HG03139 (cell line): ENCODE results near the gene ADH4.
"Not testable (repeated sequence)": the region's sequence is repeated elsewhere in the genome, so short reads cannot be mapped to it uniquely, and the experiment has no call there.

Source experiments
- ATAC-seq: cut with Tn5 transposase; IDR thresholded peaks from one replicate; pipeline ENCODE4 v1.9.1; 2021; ENCODE audit not compliant: unreplicated experiment

ADH4 gene

GRCh38 chr4:99144070-99144469 is at the start of gene ADH4:
Gene ADH4, minus strand, starts transcription at chr4:99144297. Its CDS starts 75 bp downstream, at chr4:99144222.
- ATAC-seq, result no peak

GRCh38 chr4:99190336-99190735 is 46.2 kb upstream of the ADH4 start:
- ATAC-seq, result no peak

- not testable (repeated sequence) for ATAC-seq
These were observed 45.8 kb upstream of the ADH4 start for GRCh38 chr4:99189900-99190299.

- no peak for ATAC-seq
These were observed 41.9 kb upstream of the ADH4 start for GRCh38 chr4:99186029-99186428.

- ATAC-seq, result no peak
These were observed 41.5 kb upstream of the ADH4 start for GRCh38 chr4:99185581-99185980.

- ATAC-seq, result no peak
These were observed 36.4 kb upstream of the ADH4 start for GRCh38 chr4:99180382-99181070.

- no peak for ATAC-seq
These were observed 35.5 kb upstream of the ADH4 start for GRCh38 chr4:99179626-99180025.

- ATAC-seq, result no peak
These were observed 35.1 kb upstream of the ADH4 start for GRCh38 chr4:99179178-99179577.

- no peak for ATAC-seq
These were observed 22.4 kb upstream of the ADH4 start for GRCh38 chr4:99166544-99166943.

- no peak for ATAC-seq
These were observed 21.9 kb upstream of the ADH4 start for GRCh38 chr4:99165978-99166377.

GRCh38 chr4:99161373-99162099 is 17.4 kb upstream of the ADH4 start:
- no peak for ATAC-seq

- ATAC-seq, result no peak
These were observed 15.6 kb upstream of the ADH4 start for GRCh38 chr4:99159699-99160098.

GRCh38 chr4:99157478-99157935 is 13.4 kb upstream of the ADH4 start:
- no peak for ATAC-seq

GRCh38 chr4:99156992-99157391 is 12.9 kb upstream of the ADH4 start:
- no peak for ATAC-seq

GRCh38 chr4:99154658-99155342 is 10.7 kb upstream of the ADH4 start:
- ATAC-seq, result no peak

GRCh38 chr4:99151995-99152394 is 7.9 kb upstream of the ADH4 start:
- ATAC-seq, result no peak

- ATAC-seq, result no peak
These were observed 7.4 kb upstream of the ADH4 start for GRCh38 chr4:99151452-99151851.

- no peak for ATAC-seq
These were observed 5.4 kb upstream of the ADH4 start for GRCh38 chr4:99149426-99150019.

GRCh38 chr4:99148550-99148949 is 4.5 kb upstream of the ADH4 start:
- ATAC-seq, result no peak

GRCh38 chr4:99144587-99144986 is 490 bp upstream of the ADH4 start:
- no peak for ATAC-seq

GRCh38 chr4:99136329-99136728 is 7.8 kb downstream of the ADH4 start:
- ATAC-seq, result no peak
